PC-3 (cell line): Measurements from ENCODE around the gene RMI2.

Source experiments
- EZH2 ChIP-seq: fragments of 300-600 bp; sonication (generic); IDR thresholded peaks from one replicate; pipeline ENCODE4 v1.6.1; 2017; ENCODE audit warnings: antibody characterized with exemption, mild to moderate bottlenecking, low read length; ENCODE audit not compliant: unreplicated experiment
- TF ChIP-seq, protein P1 (sequence below): fragments of 300-600 bp; sonication (generic); conservative IDR thresholded peaks from 2 replicates; pipeline ENCODE4 v1.5.1; 2017; ENCODE audit warnings: antibody characterized with exemption, low read depth, mild to moderate bottlenecking, low read length

DNA sequence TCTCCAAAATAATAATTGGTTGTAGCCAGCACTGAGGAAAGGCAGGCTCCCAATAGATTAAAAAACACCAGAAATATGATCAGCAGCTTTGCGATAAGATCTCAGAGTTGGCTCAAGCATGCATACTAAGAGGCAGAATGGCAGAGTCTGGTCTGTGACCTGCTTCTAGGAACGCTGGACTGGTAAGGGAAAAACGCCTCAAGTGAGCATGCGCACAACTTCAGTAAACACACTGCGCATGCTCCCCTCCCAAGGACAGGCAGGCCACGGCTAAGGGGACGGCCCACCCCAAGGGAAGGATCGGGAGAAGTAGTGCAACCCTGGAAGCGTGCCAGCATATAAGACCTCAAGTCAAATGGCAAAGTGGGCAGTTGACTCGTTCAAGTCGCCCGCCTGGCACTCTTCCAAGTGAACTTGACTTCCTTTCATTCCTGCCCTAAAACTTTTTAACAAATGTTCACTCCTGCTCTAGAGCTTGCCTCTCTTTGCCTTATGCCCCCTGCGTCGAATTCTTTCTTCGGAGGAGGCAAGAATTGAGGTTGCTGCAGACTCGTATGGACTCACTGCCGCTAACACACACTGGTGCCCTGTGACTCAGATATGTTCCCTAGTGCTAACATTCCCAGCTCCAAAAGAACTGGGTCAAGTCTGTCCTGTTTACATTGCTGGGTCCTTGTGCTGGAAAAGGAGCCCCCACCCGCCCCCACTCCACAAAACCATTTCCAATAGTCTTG, 41.7 kb upstream of the RMI2 start:
- TF ChIP-seq, protein P1, sequence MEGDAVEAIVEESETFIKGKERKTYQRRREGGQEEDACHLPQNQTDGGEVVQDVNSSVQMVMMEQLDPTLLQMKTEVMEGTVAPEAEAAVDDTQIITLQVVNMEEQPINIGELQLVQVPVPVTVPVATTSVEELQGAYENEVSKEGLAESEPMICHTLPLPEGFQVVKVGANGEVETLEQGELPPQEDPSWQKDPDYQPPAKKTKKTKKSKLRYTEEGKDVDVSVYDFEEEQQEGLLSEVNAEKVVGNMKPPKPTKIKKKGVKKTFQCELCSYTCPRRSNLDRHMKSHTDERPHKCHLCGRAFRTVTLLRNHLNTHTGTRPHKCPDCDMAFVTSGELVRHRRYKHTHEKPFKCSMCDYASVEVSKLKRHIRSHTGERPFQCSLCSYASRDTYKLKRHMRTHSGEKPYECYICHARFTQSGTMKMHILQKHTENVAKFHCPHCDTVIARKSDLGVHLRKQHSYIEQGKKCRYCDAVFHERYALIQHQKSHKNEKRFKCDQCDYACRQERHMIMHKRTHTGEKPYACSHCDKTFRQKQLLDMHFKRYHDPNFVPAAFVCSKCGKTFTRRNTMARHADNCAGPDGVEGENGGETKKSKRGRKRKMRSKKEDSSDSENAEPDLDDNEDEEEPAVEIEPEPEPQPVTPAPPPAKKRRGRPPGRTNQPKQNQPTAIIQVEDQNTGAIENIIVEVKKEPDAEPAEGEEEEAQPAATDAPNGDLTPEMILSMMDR, result no peak
- no peak for TF ChIP-seq EZH2
